Endothelial cell of umbilical vein (primary cell): ENCODE results near the gene CD82. TPM values are rescaled to one million over a fixed set of nuclear protein-coding genes. Genes with fewer than 3 reads are reported as not detected.

Experiments
- BruUV-seq: library from RNA; stranded (reverse); fragments of 400-500 nt; replicated peaks from 2 replicates; lab custom pipeline; 2021; lab: Mats Ljungman, UMichigan
- CTCF ChIA-PET: fragments of 300-600, 350-600 bp; sonication (Branson Sonifier 250); formaldehyde crosslinking; loops from one replicate; lab custom pipeline; 2021; ENCODE audit warnings: antibody characterized with exemption, inconsistent platforms; lab: Charles Lee
- POLR2A ChIA-PET: fragments of 300-600, 350-600 bp; sonication (Branson Sonifier 250); formaldehyde crosslinking; loops from one replicate; lab custom pipeline; 2021; ENCODE audit warnings: antibody characterized with exemption, inconsistent platforms; lab: Charles Lee
- DNase-seq: peaks from one replicate; pipeline ENCODE4 v3.0.0-alpha.2; 2011; ENCODE audit warnings: low read depth, low spot score
- FAIRE-seq: peaks from 2 replicates; lab custom pipeline; 2011; peaks lifted over from hg19 to GRCh38; lab: Jason Lieb, UNC
- H2AFZ ChIP-seq: 2 replicates; pipeline ENCODE4 v1.6.0; 2012; ENCODE audit warnings: low read depth, low read length, control low read depth, inconsistent platforms
- H3K27ac ChIP-seq: 2 replicates; pipeline ENCODE4 v1.5.1; 2011; ENCODE audit warnings: low read depth, mild to moderate bottlenecking, control low read depth, low read length, moderate library complexity; ENCODE audit not compliant: insufficient read depth
- H3K27me3 ChIP-seq, 2 experiments: 2 replicates each; pipeline versions ENCODE4 v1.6.0 to v1.6.1; 2011; ENCODE audit warnings: low read length in 2 of 2, mixed read lengths in 1 of 2; ENCODE audit not compliant: control insufficient read depth in 2 of 2, insufficient read depth in 2 of 2
- H3K36me3 ChIP-seq, 2 experiments: 2 replicates in 1 of 2; 3 replicates in 1 of 2; pipeline ENCODE4 v1.5.1; 2011; ENCODE audit warnings: low read length in 2 of 2, mild to moderate bottlenecking in 1 of 2, moderate library complexity in 1 of 2; ENCODE audit not compliant: control insufficient read depth in 2 of 2, insufficient read depth in 2 of 2; ENCODE audit errors: extremely low read depth in 1 of 2
- H3K4me1 ChIP-seq: 3 replicates; pipeline ENCODE4 v1.5.1; 2011; ENCODE audit warnings: mild to moderate bottlenecking, low read length; ENCODE audit not compliant: control insufficient read depth, insufficient read depth; ENCODE audit errors: extremely low read depth
- H3K4me2 ChIP-seq: 2 replicates; pipeline ENCODE4 v1.6.1; 2011; ENCODE audit warnings: low read length, control low read depth, mixed read lengths; ENCODE audit not compliant: insufficient read depth
- H3K4me3 ChIP-seq, 3 experiments: fragments of 200-600 bp in 1 of 3; sonication (generic), shearing (Covaris generic) in 1 of 3; replicated peaks in 1 of 3; 2 replicates each; pipeline ENCODE4 v1.5.1; 2011 to 2016; ENCODE audit warnings: control low read depth in 3 of 3, low read length in 3 of 3, mild to moderate bottlenecking in 2 of 3, inconsistent platforms in 1 of 3, low read depth in 1 of 3, moderate library complexity in 1 of 3; ENCODE audit not compliant: insufficient read depth in 1 of 3
- H3K79me2 ChIP-seq: 2 replicates; pipeline ENCODE4 v1.6.0; 2012; ENCODE audit warnings: low read length, inconsistent platforms; ENCODE audit not compliant: control insufficient read depth, insufficient read depth
- H3K9ac ChIP-seq: replicated peaks from 2 replicates; pipeline ENCODE3; 2011; ENCODE audit warnings: low read length, control low read depth; ENCODE audit not compliant: insufficient read depth; ENCODE audit errors: extremely low read depth
- H3K9me1 ChIP-seq: replicated peaks from 3 replicates; pipeline ENCODE4 v1.6.0; 2011; ENCODE audit warnings: mild to moderate bottlenecking, low read length; ENCODE audit not compliant: control insufficient read depth, insufficient read depth; ENCODE audit errors: extremely low read depth
- H3K9me3 ChIP-seq: replicated peaks from 2 replicates; pipeline ENCODE4 v1.5.1; 2012; ENCODE audit warnings: low read length, inconsistent platforms; ENCODE audit not compliant: control insufficient read depth, insufficient read depth
- H4K20me1 ChIP-seq: replicated peaks from 2 replicates; pipeline ENCODE3; 2011; ENCODE audit warnings: mild to moderate bottlenecking, low read length; ENCODE audit not compliant: control insufficient read depth, insufficient read depth; ENCODE audit errors: extremely low read depth
- CTCF ChIP-seq, 2 donors: IDR thresholded peaks; 1 replicate in 1 of 2; 2 replicates in 1 of 2; pipeline ENCODE4 v1.5.1; 2011; ENCODE audit warnings: low read length in 2 of 2, mild to moderate bottlenecking in 2 of 2, moderate library complexity in 2 of 2, control low read depth in 1 of 2, inconsistent platforms in 1 of 2, low read depth in 1 of 2; ENCODE audit not compliant: insufficient read depth in 1 of 2; ENCODE audit errors: extremely low read depth in 1 of 2
- EZH2 ChIP-seq: IDR thresholded peaks from 2 replicates; pipeline ENCODE4 v1.6.1; 2012; ENCODE audit warnings: borderline replicate concordance, low read depth, mild to moderate bottlenecking, moderate library complexity, low read length, inconsistent platforms; ENCODE audit not compliant: severe bottlenecking
- FOS ChIP-seq: IDR thresholded peaks from 2 replicates; pipeline ENCODE4 v1.6.1; 2011; ENCODE audit warnings: mild to moderate bottlenecking, low read length, moderate library complexity, borderline replicate concordance; ENCODE audit not compliant: insufficient read depth
- GATA2 ChIP-seq: IDR thresholded peaks from 2 replicates; pipeline ENCODE4 v1.7.0; 2011; ENCODE audit warnings: low read depth, mild to moderate bottlenecking, moderate library complexity, mixed read lengths, low read length; ENCODE audit not compliant: insufficient read length, insufficient read depth
- JUN ChIP-seq: IDR thresholded peaks from 2 replicates; pipeline ENCODE4 v1.6.1; 2011; ENCODE audit warnings: borderline replicate concordance, low read depth; ENCODE audit not compliant: insufficient read length, insufficient read depth
- MAX ChIP-seq: IDR thresholded peaks from 2 replicates; pipeline ENCODE4 v1.6.1; 2011; ENCODE audit not compliant: insufficient read depth, insufficient read length
- MYC ChIP-seq: IDR thresholded peaks from one replicate; pipeline ENCODE4 v1.6.1; 2011; ENCODE audit warnings: mild to moderate bottlenecking, low read depth, low read length
- POLR2A ChIP-seq: IDR thresholded peaks from 2 replicates; pipeline ENCODE4 v1.6.1; 2012; ENCODE audit warnings: low read depth, mild to moderate bottlenecking, control low read depth, low read length
- POLR2AphosphoS5 ChIP-seq: IDR thresholded peaks from 2 replicates; pipeline ENCODE4 v1.6.1; 2012; ENCODE audit warnings: low read depth, mild to moderate bottlenecking, control low read depth, low read length, moderate library complexity; ENCODE audit not compliant: insufficient read depth
- dilution Hi-C: fragments of 300-500 bp; cut with MboI; formaldehyde crosslinking; loops from one replicate; pipeline ENCODE4 v1.15.0; 2019; ENCODE audit warnings: low sequenced_read_pairs; ENCODE audit not compliant: extremely low pct_ligation_motif_present
- intact Hi-C: fragments of 100-400 bp; cut with micrococcal nuclease; formaldehyde crosslinking; loops from one replicate; pipeline ENCODE4 v1.10.0; 2022
- polyA plus RNA-seq, 4 experiments: library from polyadenylated mRNA; depleted of rRNA in 3 of 4; stranded (reverse) in 3 of 4; unstranded in 1 of 4; fragments of >200 nt; gene quantifications; 2 replicates each; pipeline versions ENCODE4 v1.2.1 to v1.2.3, GENCODE V29; 2011 to 2012; ENCODE audit warnings: missing spikeins in 1 of 4
- total RNA-seq: library from RNA; stranded (reverse); gene quantifications from 2 replicates; pipeline ENCODE4 v1.2.3, GENCODE V29; 2021

Gene CD82
- total and polyA plus RNA-seq, 2 donors (not counting 3 experiments of a cell fraction or from before 2014, with no cell fraction given) = 17.9 to 25.2 TPM

GRCh38 chr11:44567876-44568256, 2.4 kb downstream of the CD82 start:
- no peak overlapping the region for H2AFZ ChIP-seq
- H3K9ac ChIP-seq = no peak overlapping the region
- DNase-seq = no peak
- no peaks in the 10 kb centered on the region for H3K27me3 ChIP-seq
- CTCF ChIA-PET = interaction anchor here (2.0 kb wide), 1 partner anchor 49 kb away, joined by 23 read pairs; no protein-coding TSS in a partner anchor
- no peak for TF ChIP-seq FOS
- no peak for TF ChIP-seq GATA2
- TF ChIP-seq EZH2 = no peak
- no peak for TF ChIP-seq CTCF (IDR thresholded peaks at IDR 0.05; ENCODE audit: extremely low read depth in 1 of 2, insufficient read depth in 1 of 2, low read depth in 1 of 2, low read length in 2 of 2)
- no peak for TF ChIP-seq JUN
- no peak for TF ChIP-seq MYC
- no peak for TF ChIP-seq MAX
- TF ChIP-seq POLR2A = no peak
- TF ChIP-seq POLR2AphosphoS5 = no peak
- no peaks in the 10 kb centered on the region for H3K36me3 ChIP-seq
- POLR2A ChIA-PET = no interaction called here
- no peak for FAIRE-seq
- peaks cover 50% of the 10 kb centered on the region for H3K4me1 ChIP-seq
- no TSS peak for BruUV-seq
- peak overlapping the region; percentile 98 for H3K27ac ChIP-seq
- no peaks in the 10 kb centered on the region for H3K79me2 ChIP-seq
- no peak overlapping the region for H3K4me2 ChIP-seq
- dilution Hi-C loops (no loop called here), intact Hi-C loops (loop anchor here (2.0 to 5.0 kb wide), 2 partner anchors 41 to 1256 kb away; partner anchors contain the start of gene API5)
- no peaks in the 10 kb centered on the region for H3K9me1 ChIP-seq
- H3K4me3 ChIP-seq = no peak overlapping the region
- H4K20me1 ChIP-seq = no peaks in the 10 kb centered on the region
- H3K9me3 ChIP-seq = no peaks in the 10 kb centered on the region
